ENCODE measurements around the gene ZHX3.
"Not testable (repeated sequence)": the region's sequence is repeated elsewhere in the genome, so short reads cannot be mapped to it uniquely, and the experiment has no call there.

The ZHX3 gene

GRCh38 chr20:41145317-41145716 is 172.2 kb downstream of the ZHX3 start:
- no peak for DNase-seq

- no peak for DNase-seq
Measured at GRCh38 chr20:41143354-41143753, 174.2 kb downstream of the ZHX3 start.

- DNase-seq, result peak; percentile 58
Measured at GRCh38 chr20:41142919-41143318, 174.6 kb downstream of the ZHX3 start.

- no peak for DNase-seq
Measured at GRCh38 chr20:41142245-41142644, 175.3 kb downstream of the ZHX3 start.

GRCh38 chr20:41141153-41141815 is 176.2 kb downstream of the ZHX3 start:
- no peak for DNase-seq

GRCh38 chr20:41140226-41141133 is 177.1 kb downstream of the ZHX3 start:
- DNase-seq, result no peak

- DNase-seq, result no peak
Measured at GRCh38 chr20:41139227-41140093, 178.1 kb downstream of the ZHX3 start.

- peak; percentile 43 for DNase-seq
Measured at GRCh38 chr20:41138475-41139226, 178.9 kb downstream of the ZHX3 start.

- DNase-seq, result peak; percentile 49
Measured at GRCh38 chr20:41137614-41138474, 179.7 kb downstream of the ZHX3 start.

GRCh38 chr20:41136680-41137613 is 180.6 kb downstream of the ZHX3 start, which contains the start of gene PLCG1:
Gene PLCG1, plus strand, starts transcription at chr20:41137543. Its CDS starts 99 bp downstream, at chr20:41137642.
- DNase-seq, result peak; percentile 77

GRCh38 chr20:41135888-41136679 is 181.4 kb downstream of the ZHX3 start:
- DNase-seq, result no peak

- peak; percentile 66 for DNase-seq
Measured at GRCh38 chr20:41135187-41135887, 182.2 kb downstream of the ZHX3 start.

GRCh38 chr20:41134362-41135186 is 183.0 kb downstream of the ZHX3 start:
- no peak for DNase-seq

GRCh38 chr20:41133709-41134361 is 183.7 kb downstream of the ZHX3 start:
- peak; percentile 47 for DNase-seq

GRCh38 chr20:41132388-41132775 is 185.1 kb downstream of the ZHX3 start:
- not testable (repeated sequence) for DNase-seq

GRCh38 chr20:41131594-41132387 is 185.7 kb downstream of the ZHX3 start:
- DNase-seq, result no peak

All from CD4-positive, alpha-beta T cell treated with Interleukin-4 for 4 hours (primary cell).